HG03103 (cell line): ENCODE measurements around the gene GRIN2A.
A peak's percentile ranks its signal among the peaks of the same experiment; 100 is the strongest.

Experiments
- ATAC-seq: cut with Tn5 transposase; IDR thresholded peaks from one replicate; pipeline ENCODE4 v1.9.1; 2021; ENCODE audit warnings: low read depth; ENCODE audit not compliant: unreplicated experiment

The GRIN2A gene

DNA sequence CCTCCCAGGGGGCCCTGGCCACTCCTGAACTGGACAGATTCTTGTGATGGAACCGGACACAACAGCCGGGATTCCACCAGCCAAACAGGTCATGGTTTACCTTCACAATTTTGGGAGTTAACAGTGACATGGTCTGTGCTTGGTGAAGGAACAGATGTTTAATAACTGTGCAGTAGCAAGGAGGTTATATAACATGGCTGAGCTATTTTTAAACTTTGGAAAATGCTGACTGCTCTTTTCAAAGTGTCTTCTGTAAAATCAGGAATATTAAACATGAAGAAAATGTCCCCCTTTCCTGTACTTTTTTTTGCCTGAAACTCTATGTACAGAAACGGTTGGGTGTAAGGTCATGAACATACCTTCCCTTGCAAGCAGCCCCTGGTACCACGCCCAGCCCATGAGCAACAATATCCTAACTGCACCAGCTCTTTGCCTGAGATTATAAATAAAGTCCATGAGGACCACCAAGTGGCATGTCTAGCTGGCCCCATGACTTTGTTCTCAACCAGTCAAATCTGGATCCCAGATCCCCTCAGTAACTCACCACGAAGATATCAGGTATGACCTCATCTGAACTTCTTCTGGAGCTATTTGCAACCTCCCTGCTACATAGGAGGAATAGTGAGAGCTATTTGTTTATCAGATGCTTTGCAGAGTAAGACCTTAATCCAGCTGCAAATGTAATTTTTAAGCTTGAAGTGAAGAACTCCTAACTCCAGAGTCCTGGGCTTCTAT is 249.1 kb downstream of the GRIN2A start:
- no peak for ATAC-seq

DNA sequence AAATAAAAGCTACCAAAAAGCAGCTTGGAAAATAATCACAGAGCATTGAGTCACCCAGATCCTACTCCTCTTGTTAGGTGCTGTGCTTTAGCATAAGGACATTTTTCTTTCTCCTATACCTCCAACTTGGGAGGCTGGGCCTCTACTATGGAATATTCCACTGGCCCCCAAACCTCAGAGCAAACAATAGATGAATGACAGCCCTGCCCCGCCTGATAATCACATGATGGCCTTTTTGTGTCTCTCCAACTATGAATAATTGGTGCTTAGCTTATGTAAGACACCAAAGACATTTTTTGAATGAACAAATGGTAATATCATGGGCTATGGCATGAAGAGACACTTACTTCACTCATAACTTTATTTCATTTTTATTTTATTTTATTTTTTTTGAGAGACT is 250.2 kb downstream of the GRIN2A start:
- ATAC-seq: no peak

DNA sequence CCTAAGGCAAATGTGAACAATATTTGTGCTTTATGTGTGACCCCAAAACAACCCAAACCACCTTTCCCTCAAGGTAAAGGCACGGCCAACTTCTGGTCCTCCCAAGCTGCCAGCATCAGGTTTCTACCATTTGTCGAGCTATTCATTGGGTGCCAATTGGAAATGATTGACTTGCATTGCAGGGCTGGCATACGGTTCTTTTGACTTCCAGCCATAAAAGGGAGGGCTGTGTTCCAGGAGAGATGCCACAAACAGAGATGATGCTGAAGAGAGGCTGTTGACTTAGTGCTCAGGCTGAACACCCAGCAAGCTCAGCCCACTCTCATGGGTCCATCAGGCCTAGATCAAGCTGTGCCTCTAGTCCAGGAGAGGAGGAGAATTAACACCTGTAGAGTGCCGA is 252.4 kb downstream of the GRIN2A start:
- ATAC-seq: no peak

DNA sequence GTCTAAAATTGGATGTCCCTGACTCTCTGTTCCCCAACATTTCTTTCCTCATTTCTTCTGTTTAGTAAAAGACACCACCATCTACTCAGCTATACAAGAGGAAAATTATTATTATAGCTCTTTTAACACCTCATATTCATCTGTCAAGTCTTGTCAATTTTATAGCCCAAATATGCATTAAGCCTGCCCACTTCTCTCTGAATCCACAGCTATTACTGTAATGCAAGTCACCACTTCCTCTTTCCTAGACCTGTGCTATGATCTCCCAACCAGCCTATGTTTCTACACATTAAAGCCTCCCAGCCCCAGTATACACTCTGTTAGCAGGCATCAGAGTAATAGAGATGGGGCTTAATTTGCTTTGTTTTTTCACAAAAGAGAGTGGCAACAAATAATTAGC is 252.9 kb downstream of the GRIN2A start:
- ATAC-seq: peak; percentile 97

DNA sequence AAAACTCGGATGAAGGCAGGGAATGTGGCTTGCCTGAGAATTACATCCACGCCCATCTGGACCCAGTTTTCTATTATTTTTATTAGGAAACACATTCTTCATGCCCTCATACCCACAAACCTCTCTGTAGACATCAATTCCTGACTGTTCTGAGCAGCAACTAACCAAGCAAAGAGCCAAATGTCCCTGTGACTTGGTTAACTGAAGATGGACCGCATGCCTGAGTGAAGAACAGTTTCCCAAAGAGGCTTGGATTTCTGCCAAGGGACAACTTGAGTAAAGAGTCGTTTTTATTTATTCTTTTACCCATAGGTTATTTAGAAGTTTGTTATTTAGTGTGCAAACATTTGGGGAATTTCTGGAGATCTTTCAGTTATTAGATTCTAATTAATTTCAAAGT is 259.8 kb downstream of the GRIN2A start:
- ATAC-seq: no peak

DNA sequence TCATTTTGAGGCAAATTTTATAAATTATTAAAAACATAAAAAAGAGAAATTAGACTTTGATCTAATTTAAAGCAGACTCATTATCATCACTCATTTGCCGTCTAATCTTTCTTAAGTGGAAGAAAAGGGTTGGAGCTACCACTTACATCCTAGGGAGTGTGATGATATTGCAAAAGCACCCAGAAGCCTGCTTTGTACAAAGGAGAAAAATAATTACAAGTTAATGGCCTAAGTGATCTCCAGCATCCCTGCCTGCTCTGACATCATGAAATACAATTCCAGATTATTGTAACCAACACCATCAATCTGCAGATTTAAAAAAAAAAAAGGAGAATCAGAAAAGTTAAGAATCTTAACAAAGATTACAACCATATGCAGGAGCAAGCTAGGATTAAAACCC is 260.2 kb downstream of the GRIN2A start:
- no peak for ATAC-seq

DNA sequence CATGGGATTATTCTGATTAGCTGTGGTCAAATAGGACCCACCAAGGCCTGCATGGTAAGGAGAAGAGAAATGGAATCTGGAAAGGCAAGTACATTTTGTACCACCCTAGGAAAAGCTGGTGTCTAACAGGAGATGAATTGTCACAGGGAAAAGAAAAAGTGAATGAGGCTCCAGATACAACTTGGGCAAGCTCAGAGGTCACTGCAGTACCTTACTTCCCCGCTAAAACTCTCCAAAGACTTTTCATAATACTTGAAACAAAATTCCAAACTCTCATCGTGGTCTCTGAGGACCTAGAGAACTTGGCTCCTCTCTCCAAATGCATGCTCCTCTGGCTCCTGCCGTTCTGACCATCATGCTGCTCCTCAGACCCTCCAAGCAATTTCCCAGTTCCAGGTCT is 262.8 kb downstream of the GRIN2A start:
- ATAC-seq: no peak

DNA sequence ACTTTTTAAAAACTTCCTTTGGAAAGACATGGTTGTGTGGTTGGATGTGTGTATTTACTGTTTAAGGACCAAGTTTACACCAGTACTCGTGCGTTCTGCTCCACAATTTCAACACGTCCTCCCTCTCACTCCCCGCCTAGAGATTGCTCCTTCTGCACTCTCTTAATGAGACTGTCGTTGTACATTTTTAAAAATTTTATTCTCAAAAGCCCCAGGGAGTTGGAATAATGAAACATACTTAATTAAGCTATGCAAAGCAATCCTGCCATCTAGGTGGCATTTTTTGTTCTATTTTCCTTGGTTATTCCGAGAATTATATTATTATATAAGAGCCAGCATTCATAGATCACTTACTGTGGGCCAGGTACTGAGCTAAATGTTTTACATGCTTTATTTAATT is 264.5 kb downstream of the GRIN2A start:
- no peak for ATAC-seq

DNA sequence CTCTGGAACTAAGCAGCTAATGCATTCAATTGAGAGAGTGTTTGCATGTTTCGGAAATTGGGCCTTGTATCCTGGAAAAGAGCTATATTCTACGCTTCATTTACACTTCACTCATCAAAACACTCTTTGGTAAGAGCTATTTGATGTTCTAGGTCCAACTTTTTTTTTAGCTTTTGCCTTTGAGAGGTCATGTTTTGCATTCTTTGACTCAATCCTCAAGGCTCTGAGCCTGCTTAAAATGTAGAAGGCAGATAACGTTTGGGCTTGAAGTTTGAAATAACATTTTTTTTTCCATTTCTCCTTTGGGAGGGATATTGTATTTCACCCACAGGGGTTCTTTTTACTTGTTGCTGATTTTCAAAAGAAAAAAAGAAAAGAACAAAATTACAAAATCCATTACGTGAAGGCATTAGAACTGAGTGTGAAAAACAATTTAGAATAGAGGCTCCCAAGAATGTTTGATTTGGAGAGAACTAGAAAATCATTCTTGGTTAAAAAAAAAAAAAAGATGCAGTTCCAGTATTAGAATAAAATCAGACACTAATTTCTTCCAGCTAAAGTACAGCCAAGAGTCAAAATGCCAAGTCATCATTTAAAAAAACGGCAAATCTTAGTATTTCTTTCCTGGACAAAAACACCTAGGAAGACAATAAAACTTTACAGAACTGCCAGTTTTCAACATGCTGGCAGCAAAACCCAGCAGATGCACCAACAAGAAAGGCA is 268.5 kb downstream of the GRIN2A start:
- peak; percentile 3 for ATAC-seq

DNA sequence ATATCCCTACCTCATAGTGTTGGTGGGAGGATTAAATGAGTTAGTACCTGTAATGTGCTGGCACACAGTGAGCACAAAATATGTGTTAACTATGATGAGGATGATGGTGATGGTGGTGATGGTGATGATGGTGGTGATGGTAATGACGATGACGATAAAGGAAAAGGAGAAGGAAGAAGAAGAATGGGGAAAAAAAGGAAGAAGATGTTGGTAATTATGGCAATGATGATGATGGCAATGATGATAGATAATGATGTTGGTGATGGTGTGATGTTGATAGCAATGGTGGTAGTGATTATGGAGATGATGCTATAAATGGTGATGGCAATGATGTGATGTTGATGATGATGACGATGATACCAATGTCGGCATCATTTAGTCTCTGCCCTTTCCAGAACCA is 270.2 kb downstream of the GRIN2A start:
- ATAC-seq: no peak

DNA sequence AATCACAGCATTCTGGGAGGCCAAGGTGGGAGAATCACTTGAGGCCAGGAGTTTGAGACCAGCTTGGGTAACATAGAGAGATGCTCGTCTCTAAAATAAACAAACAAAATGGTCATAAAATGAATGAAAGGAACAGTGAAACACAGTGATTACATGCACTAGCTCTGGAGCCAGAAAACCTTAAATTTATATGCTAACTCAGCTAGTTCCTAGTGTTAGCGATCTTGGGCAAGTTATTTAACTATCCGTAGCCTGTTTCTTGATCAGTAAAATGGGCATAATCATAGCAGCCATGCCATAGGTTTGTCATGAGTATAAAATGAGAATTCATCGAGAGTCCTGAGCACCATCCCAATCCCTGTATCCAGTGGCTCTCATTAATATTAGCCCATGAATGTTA is 271.0 kb downstream of the GRIN2A start:
- ATAC-seq: no peak

DNA sequence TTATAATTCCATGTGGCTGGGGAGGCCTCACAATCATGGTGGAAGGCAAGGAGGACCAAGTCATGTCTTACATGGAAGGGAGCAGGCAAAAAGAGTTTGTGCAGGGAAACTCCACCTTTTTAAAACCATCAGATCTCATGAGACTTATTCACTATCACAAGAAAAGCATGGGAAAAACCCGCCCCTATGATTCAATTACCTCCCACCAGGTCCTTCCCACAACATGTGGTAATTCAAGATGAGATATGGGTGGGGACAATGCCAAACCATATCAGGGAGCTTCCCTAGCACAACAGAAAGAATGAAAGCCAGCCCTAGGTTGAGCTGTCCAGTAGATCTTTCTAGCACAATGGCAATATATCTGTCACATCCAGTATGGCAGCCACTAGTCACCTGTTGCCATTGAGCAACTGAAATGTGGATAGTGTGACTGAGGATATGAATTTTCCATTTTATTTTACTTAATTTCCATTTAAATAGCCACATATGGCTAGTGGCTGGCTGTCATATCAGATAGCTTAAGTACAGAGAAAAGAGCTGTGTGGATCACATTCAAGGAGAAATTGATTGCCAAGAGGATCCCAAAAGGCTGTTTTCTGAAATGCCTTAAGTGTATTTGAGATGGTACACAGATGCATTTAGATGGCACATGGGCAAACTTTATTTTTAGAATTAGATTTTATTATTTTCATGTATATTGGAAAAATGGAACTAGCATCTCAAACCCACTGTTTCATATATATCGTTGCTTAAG is 273.0 kb downstream of the GRIN2A start:
- ATAC-seq: no peak

DNA sequence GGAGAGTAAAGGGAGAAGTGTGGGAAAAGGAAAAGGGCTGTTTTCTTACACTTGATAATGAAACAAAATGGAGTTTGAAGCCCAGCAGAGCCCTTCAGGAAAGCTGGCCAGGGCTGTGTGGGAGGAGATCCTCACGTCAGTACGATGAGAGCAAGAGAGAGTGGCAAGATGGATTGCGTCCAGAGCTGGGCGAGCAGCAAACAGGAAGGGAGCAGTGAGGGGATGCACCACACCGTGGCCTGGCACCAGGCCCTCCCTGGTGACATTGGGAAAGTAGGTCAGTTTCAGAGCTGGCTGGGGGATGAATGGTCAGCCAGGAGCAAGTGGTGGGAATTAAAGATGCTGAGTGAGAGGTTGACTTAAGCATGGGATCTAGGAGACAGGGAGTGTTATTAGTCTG is 273.6 kb downstream of the GRIN2A start:
- ATAC-seq: no peak

DNA sequence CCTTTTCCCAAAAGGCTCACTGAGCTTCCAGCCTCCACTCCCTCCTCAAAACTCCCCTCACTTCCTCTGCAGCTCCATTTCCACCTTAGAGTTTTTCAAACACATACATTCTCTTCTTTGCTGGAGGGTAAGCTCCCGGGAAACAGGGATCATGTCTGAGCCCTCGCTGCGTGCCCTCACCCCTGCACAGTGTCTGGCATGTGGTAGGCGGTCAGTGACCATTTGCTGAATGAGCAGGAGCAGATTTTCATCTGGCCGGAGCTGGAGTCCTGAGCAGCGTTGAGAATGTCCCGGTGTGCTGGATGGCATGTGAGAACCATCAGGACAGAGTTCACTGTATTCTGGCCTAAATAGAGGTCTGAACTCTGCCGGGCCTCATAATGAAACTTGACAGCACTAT is 274.5 kb downstream of the GRIN2A start:
- no peak for ATAC-seq

DNA sequence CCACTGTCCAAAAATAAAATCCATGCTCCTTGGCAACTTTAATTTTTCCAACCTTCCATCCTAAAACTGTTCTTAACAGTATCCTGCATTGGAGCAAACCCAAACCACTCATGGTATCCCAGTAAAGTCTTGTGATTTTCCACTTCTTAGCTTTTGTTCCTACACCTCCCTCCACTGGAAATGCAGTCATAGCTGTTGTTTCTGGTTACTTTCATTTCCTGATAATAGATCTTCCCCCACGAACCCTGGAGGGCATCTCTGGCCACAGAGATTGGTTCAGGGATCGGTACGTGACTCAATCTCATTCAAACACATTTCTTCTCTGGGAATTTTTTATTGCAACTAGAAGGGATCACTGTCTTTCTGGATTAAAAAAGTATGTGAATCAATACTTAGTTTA is 276.0 kb downstream of the GRIN2A start:
- no peak for ATAC-seq

DNA sequence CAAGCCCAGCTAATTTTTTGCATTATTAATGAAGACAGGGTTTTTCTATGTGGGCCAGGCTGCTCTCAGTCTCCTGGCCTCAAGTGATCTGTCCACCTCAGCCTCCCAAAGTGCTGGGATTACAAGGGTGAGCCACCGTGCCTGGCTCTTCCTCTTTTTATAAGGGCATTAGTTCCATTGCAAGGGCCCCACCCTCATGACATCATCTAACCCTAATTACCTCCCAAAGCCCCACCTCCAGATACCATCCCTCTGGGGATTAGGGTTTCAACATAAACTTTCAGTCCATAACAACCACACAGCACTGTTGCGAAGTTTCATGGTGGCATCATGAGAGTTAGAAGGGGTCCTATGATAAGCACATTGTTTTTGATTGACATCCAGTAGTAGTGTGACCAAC is 277.7 kb downstream of the GRIN2A start:
- no peak for ATAC-seq

DNA sequence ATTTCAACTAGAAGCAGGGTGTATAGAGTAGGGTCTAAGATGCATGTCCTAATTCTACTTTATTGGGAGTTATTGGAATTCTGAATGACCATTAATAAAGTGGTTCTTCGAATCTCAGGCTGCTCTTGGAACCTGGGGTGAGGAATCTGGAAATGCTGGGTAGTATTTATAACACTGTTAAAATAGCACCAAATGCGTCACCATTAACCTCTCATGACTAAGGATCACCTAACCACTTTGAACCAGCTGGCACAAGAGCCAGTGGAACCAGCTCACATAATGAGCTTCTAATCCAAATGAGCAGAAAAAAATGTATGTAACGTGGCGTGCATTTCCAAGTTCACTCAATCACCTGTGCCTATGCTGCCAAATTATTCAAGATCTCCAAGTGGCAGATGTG is 281.7 kb downstream of the GRIN2A start:
- ATAC-seq: no peak

DNA sequence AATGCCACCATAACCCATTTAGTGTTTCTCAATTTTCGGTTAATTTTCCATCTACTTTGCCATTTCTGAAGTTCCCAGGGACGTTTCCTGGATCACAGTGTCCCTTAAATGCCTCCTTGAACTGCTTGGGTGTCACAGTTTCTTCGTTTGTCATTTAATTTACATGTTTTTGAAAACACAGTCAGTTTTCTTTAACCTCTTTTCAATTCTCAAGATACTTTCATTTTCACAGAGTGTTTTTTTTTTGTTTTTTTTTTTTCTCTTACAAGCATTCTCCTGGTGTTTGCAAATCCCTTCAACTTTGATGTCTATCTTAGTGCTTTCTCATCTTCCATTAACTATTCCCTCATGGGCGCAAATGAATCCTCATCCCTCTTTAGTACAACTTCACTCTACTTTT is 283.7 kb downstream of the GRIN2A start:
- ATAC-seq: no peak

DNA sequence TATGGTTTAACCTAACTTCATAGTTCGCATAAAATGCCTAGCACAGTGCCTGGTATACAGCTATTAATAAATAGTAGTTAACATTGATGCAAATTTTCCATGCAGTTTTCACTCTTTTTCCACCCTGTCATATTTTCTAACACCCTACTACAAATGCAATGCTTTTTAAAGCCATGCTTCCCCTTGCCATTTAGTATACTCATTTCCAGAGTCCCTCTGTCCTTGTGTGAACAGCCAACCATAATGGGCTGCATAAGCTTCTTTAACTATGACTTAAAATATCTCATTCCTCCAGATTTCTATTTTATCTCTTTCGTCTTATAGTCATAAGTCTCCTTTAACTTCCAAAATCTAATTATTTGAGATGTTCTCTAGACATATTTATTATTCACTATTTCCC is 284.1 kb downstream of the GRIN2A start:
- ATAC-seq: no peak

DNA sequence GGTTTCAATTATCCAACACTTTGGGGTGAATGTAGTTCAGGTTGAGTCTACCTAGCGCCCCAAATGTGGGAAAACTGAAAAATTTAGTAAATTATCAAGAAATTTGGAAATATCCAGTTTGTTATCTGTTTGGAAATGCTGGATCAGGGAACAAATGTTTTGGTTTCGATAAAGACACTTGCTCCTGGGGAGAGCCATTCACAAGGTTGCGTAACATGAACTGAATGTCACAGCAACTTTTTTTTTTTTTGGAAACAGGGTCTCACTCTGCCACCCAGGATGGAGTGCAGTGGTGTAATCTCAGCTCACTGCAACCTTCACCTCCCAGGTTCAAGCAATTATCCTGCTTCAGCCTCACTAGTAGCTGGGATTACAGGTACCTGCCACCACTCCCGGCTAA is 286.4 kb downstream of the GRIN2A start:
- no peak for ATAC-seq

DNA sequence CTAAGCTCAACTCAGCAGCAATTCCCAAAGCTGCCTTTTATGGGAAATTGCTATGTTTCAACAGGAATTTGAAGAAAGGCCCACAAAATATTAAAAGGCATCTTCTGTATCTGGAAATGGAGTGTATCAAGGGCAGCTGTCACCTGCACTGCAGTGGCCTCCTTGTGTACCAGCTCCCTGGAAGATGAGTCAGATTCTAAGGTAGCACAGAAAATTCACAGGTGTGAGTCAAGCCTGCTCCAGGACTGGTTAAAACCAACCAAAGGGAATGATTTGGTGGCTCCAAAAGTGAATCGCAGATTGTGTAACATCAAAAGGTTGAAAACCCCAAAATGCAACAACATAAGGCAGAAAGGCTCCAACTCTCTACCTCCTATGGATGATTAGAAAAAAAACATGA is 296.4 kb downstream of the GRIN2A start:
- no peak for ATAC-seq

DNA sequence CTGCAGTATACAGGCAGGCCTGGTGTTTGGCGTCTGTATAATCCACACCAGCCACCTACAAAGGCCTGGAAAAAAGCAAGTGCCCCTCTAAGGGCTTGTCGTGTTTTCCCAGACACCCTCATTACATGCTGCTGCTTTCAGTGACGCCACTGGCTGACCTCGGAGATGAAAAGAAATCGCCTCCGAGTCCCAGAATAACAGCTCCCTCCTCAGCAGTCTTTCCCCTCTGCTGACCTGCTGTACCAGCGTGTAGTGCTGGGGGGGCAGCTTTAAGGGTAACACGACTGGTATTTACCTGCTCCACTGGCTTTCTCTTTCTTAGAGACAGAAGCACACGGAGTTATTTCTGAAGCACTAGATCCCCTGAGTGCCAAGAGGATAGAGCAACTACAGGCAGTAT is 296.8 kb downstream of the GRIN2A start:
- ATAC-seq: no peak
